Amniotic stem cell (primary cell): ENCODE data around the gene OXER1.

Experiments
- DNase-seq: peaks from one replicate; lab custom pipeline; 2025; lab: John Stamatoyannopoulos, UW

The OXER1 gene

DNA sequence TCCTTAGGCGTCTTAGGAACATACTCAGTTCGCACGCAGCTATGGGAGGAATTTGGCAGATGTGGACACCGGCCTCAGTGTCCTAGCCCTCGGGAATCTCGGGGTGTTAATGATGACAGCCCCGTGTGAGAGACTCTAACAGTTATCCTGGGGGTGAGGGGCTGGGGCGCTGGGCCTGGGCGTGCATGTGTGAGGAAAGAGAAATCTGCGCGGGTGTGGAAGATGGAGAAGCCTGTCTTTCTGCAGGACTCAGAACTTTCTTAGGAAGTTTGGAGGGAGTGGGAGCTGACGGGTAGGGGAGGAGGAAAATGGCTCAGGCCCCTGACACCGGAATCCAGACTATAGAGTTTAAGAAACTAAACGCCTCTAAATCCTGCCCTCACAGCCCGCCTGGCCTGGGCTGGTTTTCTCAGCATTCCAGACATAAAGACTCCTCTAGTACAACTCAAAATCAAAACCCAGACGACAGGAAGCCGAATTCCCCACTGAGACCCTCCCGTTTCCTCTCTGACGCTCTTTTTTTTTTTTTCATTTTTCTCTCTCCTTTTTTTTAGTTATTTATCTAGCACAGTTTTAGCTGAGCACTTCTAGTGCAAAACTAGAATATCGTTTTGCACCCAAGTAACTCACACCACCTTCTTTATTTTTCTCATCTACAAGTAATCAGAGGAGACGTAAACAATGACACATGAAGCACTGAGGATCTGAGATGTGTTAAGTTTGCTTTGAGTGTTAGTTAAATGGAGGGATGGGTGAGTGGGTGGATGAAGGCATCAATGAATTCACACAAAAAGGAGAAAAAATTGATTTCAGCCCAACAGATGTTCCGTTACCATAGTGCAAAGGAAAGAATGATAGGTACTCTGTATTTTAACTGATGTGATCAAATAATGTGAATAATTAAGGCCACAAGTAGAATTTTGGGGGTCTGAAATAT is 29.7 kb upstream of the OXER1 start:
- DNase-seq: no peak

DNA sequence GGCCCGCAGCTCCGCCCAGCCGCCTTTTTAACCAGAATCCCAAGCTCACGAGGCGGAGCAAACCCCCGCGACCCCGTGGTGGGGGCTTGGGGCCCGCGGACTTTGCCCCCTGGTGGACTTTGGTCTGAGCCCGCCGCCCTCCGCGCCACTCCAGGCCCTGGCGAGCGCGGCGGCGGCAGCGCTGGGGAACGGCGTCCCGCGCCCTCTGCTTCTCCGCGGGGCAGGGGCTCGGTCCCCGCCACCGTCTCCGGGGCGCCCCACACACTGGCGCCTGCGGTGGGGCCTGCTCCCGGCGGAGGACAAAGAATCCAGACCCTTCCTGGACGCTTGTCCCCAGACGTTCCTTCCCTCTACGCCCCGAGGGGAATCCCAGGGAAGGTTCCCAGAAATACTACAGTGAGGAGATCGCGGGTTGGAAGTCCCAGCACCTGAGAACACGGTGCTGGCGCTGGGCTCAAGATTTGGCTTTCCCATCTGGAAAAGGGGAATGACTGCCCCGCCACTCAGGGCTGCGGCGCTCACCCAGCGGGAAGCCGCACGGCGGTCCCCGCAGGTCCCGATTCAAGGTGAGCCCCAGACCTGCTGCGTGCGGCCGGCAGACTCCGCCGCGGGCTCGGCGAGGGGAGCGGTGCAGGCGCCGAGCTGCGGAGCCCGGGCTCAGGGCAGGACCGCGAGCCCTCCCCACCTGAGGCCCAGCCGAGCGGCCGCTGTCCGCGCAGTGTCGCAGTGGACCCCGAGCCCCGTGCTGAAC is 28.8 kb upstream of the OXER1 start, which contains the start of gene HAAO:
Gene HAAO, minus strand, starts transcription at position 1 of the 751 bp plus-strand sequence. CDS start 47 bp downstream, outside the sequence.
- DNase-seq: no peak

DNA sequence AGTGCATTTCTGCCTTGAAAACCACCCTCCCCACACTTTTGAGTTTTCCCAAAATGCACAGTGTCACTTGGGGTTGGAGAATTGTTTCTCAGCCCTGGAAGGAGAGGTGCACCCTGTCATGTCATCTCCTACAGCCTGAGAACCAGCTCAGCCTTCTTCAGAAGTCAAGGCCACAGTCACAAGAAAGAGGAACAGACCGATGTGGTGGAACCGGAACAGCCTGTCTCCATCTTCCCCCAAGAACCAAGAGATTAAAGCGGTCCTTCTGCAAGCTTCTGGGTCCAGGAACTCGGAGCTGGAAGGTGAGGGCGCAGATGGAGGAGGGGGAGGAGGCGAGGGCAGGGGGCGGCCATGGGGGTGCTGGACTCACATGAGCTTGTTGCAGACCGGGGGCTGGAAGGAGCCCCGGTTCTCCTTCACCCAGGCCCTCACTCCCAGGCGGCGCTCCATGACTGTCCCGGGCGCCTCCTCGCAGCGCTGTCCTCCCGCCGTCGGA is 28.2 kb upstream of the OXER1 start:
- DNase-seq: no peak

DNA sequence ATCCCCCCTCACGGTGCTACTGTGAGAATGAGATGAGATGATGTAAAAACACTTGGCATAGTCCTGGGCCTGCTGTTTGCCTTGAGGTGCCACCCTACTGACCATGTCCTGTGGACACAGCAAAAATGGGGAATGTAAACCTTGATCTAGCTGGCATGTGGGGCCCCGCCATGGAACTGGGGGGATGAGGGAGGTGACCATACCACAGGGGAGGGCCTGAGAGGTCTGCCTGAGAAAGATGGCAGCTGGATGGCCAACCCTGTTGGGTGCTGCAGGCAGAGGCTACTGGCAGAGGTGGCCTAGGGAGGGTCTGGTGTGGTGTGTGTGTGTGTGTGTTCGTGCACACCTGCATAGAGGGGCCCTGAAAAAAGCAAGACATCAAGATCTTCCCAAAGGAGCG is 27.7 kb upstream of the OXER1 start:
- no peak for DNase-seq

DNA sequence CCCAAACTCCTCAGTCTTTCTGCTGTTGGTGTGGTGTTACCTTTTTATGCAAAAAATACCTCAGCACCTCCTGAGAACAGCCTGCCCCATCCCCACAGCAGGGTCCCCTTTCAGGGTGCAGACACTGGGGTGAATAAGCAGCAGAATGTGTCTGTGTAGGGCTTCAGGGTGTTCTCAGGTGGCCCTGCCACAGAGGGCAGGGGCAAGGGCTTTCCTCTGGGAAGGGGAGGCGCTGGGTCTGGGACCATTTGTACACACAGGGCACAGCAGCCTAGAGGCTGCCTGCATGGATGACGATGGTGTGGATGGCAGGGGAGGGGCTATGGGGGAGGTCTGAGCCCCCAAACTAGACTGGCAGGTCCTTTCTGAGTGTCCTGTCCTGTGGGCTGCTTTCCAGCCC is 25.8 kb upstream of the OXER1 start:
- no peak for DNase-seq

DNA sequence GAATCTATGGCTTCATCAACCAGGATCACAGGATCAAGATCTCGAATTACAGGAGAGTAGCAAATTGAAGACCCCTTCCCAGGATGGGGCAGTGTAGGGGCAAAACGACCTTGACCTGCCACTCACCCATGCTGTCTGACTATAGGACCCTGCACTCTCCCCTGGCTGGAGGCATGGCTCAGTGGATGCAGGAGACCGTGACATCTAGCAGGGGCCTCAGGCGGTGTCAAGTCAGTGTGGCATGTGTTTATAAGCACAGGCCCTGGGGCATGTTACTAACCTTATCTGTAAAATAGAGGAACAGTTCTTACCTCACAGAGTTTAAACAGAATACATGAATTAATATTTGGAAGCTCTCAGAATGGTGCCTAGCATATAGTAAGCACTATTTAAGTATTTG is 24.9 kb upstream of the OXER1 start:
- DNase-seq: no peak

DNA sequence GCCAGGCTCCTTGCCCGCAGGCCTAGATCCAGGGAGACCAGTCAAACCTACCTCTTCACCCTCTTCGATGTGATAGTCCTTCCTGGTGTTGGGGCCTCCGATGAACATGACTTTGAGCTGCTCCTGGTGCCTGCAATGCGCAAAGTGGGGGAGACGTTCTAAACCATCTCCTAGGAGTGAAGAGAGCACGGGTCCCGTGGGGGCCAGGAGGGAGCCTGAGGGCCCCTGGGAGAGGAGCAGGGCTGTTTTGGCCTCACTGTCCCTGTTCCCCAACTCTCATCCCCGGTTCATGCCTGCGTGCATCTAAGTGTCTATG is 24.5 kb upstream of the OXER1 start:
- no peak for DNase-seq

DNA sequence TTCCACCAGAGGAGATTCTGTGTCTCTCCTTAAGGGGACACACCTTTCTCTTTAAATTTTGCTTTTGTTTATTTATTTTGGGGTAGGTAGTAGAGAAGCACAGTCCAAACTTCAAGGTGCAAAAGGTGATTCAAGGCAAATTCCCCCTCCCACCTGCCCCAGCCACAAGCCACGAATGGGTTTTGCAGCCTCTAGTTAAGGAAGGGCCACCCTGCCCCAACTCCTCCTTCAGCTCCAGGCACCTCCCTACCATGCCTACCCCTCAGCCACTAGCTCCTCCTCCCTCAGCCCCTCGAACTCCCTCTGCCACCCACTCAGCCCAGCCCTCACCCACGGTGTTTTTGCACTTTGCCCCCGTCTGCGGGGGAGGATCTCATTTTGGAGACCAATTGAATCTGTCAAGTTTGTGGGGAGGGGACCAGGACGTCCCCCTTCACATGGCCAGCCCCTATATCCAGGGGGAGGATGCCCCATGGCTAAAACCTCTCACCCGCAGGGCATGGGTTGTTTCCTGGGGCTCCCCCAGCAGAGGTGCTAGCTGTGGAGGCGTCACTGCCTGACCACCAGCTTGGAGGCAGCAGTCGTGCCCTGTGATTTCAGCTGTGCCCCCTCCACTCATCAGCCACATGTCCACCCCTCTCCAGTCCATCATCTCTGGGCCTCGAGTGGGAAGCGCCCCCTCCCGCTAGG is 24.0 kb upstream of the OXER1 start:
- no peak for DNase-seq

DNA sequence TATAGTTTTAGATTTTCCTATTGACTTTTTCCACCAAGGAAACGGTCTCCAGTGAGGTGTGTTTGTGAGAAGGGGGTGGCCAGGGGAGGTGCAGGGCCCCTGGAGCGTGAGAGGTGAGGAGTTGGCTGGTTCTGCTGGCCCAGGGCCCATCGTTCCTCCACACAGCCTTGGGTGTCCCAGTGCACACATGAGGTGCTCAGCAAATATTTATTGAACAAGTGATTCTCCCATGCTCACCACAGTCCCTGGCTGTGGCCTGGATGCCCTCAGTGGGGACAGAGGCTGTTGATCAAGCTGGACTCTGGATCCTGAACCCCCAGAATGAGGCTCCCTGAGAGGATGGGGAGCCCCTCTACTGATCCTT is 23.5 kb upstream of the OXER1 start:
- DNase-seq: no peak

DNA sequence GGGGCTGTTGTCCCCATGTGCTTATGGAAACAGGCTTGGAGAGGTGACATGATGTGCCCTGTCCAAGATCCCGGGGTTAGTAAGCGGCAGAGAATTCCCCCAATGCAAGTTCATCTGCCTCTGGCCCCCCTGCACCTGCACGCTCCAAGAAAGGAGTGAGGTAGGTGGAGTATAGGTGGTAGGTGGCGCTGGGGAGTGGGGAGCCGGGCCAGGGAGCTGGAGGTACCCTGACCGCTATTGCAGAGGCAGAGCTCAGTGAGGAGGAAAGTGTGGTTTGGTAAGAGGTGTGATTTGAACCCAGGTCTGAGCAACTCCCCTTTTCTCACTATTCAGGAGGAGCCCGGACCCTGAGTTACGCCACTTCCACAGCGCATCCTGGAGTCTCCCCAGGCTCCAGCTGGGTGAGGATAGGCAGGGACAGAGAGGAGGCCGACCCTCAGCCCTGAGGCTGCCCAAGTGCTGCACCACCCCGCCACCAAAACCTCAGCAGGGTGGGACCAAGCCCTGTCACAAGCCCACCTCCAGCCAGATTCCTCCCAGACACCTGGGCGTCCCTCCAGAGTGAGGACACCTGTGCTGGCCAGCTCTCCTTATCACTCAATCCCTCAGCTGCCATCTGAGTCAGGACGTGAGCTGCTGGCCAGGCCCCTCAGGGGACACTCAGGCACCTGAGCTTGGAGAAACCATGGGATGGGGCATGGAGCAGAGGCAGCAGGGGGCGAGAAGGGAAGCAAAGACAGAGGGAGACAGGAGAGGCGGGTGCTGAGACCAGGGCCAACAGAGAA is 22.8 kb upstream of the OXER1 start:
- DNase-seq: no peak

DNA sequence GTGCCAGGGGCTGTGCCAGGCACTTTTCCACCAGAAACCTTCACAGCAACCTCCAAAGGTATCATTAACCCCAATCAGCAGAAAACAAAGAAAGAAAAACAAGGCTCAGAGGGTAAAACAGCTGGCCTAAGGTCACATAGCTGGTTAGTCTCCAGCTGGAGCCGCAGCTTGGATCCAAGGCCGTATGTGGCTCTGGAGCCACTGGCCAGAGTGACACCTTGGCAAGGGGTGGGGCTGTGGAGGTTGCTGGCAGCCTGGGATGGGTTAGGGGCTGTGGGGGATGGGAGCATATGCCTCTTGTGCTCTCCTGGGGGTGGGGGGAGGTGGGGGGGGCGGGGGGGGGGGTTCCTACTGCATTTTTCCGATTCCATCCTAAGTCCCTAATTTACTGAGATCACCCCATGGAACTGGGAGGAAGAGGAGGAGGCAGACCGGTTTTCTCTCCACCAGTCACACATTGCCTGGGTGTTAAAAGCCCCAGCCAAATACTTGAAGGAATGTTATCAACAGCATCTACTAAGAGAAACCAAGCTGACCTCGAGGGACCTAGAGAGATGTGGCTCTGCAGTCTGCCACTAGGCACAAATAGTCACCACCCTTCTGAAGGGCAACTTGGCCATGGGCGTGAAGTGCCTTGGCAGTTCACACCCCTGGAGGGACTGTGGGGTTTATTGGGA is 20.4 kb upstream of the OXER1 start:
- DNase-seq: no peak

DNA sequence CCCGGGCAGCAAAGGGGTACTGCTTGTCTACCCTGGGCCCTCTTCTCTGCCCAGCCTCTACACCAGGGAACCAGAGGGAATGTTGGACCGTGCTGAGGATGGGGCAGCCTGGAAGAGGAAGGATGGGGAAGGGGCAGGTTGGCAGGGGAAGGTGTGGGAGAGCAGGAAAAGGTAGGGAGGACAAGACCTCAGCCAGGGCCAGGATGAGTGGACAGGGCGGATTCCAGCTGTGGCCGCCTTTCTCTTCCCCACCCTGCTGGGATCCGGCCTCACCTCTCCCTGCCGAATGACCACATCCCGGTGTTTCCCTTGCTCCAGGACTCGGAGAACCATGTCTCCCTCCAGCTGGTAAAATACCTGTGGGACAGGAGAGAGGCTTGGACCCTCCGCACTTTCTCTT is 19.6 kb upstream of the OXER1 start:
- no peak for DNase-seq

DNA sequence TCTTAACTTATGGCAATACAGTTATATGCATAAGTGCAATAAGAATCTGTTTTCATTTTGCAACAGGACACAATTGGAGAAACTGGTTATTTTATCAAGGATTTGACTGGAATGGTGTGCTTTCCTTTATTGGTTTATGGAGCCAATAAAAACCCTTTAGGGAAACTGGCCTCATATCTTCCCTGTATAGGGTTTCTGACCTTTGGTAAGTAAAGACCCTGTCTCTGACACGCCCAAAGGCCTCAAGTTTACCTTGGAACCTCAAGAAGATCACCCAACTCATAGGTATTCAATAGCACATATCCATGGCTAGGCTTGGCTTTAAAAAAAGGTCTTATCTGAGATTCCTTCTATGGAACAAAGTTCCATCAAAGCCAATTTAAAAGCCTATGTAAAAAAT is 17.2 kb upstream of the OXER1 start:
- no peak for DNase-seq

DNA sequence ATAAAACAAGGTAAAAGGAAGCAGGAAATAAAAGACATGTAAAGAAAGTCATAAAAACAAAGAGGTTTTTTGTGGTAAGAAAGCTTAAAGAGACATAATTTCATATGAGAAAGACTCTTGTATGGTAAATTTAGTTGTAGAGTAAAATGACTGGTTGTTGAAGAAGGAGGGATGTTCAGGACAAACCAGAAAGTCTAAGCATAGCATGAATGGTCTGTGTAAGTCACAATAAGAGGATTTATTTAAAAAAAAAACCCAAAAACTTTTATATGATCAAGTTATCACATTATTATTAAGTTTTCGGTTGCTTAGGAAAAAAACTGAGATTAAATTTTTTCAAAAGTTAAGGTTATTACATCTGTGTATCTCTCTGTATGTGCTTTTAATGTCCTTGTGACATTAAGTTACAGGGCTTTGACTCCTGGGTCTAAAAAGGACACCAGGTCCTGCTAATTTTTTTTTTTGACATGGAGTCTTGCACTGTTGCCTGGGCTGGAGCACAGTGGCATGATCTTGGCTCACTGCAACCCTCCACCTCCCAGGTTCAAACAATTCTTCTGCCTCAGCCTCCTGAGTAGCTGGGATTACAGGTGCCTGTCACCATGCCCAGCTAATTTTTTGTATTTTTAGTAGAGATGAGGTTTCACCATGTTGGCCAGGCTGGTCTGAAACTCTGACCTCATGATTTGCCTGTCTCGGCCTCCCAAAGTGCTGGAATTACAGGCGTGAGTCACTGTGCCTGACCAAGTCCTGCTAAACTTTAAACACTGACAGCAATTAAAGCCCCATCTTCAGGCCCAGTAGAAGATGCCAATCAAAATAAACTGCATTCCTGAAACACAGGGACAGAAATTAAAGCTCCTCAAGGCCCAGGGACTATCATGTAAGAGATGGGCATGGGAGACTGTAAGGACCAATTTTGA is 14.2 kb upstream of the OXER1 start:
- DNase-seq: no peak

DNA sequence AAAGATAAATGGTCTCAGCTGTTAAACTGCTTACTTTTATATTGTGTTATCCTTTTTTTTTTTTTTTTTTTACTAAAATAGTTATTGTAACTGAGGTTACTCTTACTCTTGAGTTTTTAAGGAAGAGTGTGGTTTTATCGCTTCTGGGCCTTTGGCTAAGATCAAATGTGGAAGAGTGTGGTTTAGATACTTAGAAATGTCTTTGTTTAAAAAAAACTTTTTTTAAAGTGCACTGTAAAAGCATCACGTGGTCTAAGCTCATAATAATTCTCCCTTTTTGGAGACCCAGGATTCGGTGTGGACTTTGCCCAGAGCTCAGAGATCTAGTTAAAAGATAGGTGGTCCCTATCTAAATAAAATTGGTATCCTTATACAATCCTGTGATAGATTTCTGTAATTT is 11.9 kb upstream of the OXER1 start:
- no peak for DNase-seq

DNA sequence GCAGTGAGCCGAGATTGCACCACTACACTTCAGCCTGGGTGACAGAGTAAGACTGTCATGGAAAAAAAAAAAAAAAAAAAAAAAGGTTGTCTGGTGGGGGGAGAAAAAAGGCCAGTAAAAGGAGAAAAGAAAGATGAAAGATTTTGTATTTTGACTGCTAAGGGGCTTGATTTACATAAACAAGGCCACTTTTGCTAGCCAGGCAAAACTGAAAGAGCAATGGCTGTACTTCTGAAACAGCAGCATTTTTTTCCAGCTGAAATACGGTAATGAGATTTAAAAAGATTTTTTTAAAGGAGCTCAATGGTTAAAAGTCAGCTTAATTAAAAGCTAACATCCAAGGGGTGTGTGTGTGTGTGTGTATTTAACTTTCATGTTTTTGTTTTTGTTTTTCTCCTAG is 11.3 kb upstream of the OXER1 start:
- no peak for DNase-seq

DNA sequence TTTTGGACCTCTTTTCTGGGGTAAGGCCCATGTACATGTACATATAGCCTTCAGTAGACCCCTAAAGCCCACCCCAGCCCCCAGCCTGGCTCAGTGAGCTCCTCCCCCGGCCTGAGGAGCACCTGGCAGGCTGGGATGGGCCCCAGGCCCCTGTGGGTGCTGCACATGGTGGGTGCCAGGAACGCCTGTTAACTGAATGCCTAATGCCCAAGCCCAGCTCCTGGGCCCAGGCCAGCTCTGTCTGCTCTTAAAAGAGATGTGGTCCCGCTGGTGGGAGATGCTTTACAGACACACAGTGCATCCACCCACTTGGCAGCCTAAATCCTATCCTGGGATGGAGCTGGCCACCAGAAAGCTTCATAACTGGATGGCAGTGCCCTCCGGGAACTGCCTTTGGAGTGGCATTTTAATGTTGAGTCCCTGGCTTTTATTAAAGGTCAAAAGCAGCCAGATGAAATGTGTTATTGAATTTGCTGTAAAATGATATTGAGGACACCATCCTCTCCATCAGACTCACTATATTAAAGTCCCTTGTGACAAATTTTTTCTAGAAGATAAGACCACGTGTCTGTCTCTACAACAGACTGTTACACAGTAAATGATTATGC is 7.7 kb upstream of the OXER1 start:
- DNase-seq: no peak

DNA sequence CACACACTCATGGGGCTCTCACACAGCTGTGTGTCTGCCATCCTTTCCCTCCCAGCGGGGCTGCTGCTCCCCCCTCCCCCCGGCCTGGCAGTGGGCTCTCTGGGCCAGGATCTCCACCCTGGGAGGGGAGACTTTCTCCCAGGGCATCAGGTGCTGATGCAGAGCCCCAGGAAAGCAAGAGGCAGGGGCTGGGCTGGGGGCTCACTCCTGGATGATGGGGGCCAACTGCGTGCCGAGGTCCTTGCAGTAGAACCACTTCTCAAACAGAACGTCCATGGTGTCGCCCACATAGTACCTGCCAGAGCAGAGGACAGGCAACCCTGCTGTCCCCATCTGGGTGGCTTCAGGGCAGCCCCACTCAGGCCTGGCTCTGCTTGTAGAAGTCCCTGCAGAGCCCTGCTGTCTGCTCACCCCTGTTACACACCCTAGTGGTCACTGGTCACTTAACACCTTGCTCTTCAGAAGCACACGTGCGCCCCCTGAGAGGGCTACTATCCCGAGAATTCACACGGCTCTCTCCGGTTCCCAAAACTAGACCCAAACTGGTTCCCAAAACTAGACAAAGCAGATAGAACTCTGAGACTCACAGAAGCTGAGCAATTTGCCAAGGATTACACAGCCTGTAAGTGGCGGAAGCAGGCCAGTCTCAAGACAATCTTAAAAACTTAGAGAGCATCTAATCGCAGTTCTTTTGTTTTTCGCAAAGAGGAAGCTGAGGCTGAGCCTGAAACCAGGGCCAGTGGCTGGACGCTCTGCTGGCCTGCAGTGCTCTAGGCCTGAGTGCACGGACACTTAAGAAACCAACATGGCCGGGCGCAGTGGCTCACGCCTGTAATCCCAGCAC is 6.6 kb upstream of the OXER1 start:
- no peak for DNase-seq
